IMR-90 (cell line): ENCODE results near the gene GABPA. TPM values are rescaled to one million over a fixed set of nuclear protein-coding genes. Genes with fewer than 3 reads are reported as not detected.

Experiments used
- ATAC-seq: fragments of 200-7000 bp; cut with Tn5 transposase; 2 replicates; pipeline ENCODE4 v1.9.1; 2020; ENCODE audit warnings: low read depth, mild to moderate bottlenecking, moderate library complexity
- BruUV-seq: library from RNA; stranded (reverse); fragments of 400-500 nt; replicated peaks from 2 replicates; lab custom pipeline; 2021; lab: Mats Ljungman, UMichigan
- CTCF ChIA-PET: fragments of 300-600 bp; formaldehyde crosslinking; extraction: SDS; loops from one replicate; lab custom pipeline; 2021; ENCODE audit warnings: antibody characterized with exemption; lab: Yijun Ruan, JAX
- POLR2A ChIA-PET: fragments of 300-600 bp; sonication (Branson Sonifier 250); formaldehyde crosslinking; loops from one replicate; lab custom pipeline; 2022; ENCODE audit warnings: antibody characterized with exemption; ENCODE audit not compliant: unreplicated experiment; lab: Charles Lee
- DNase-seq: peaks from one replicate; pipeline ENCODE4 v3.0.0; 2013
- H2AFZ ChIP-seq: replicated peaks from 2 replicates; pipeline ENCODE3; 2013; ENCODE audit warnings: low read length, mild to moderate bottlenecking; ENCODE audit not compliant: poor library complexity
- H2AK5ac ChIP-seq: 2 replicates; pipeline ENCODE4 v1.6.1; 2013; ENCODE audit warnings: low read depth, low read length, inconsistent platforms
- H2AK9ac ChIP-seq: replicated peaks from 2 replicates; pipeline ENCODE3; 2013; ENCODE audit warnings: mild to moderate bottlenecking, low read depth, low read length, moderate library complexity; ENCODE audit not compliant: poor library complexity
- H2BK120ac ChIP-seq: 2 replicates; pipeline ENCODE4 v1.6.1; 2013; ENCODE audit warnings: low read depth, low read length, inconsistent platforms
- H2BK15ac ChIP-seq: 3 replicates; pipeline ENCODE4 v1.6.1; 2013; ENCODE audit warnings: low read depth, low read length, inconsistent platforms
- H2BK20ac ChIP-seq: 2 replicates; pipeline ENCODE4 v1.6.1; 2013; ENCODE audit warnings: low read depth, mild to moderate bottlenecking, inconsistent platforms, low read length, moderate library complexity
- H2BK5ac ChIP-seq: 2 replicates; pipeline ENCODE4 v1.6.1; 2013; ENCODE audit warnings: mild to moderate bottlenecking, low read depth, low read length, inconsistent platforms; ENCODE audit not compliant: poor library complexity, severe bottlenecking
- H3K14ac ChIP-seq: replicated peaks from 2 replicates; pipeline ENCODE4 v1.6.1; 2013; ENCODE audit warnings: low read depth, low read length, inconsistent platforms
- H3K18ac ChIP-seq: 2 replicates; pipeline ENCODE4 v1.6.1; 2013; ENCODE audit warnings: low read depth, low read length, control low read depth
- H3K23ac ChIP-seq: 2 replicates; pipeline ENCODE4 v1.6.1; 2013; ENCODE audit warnings: low read depth, low read length, inconsistent platforms
- H3K27ac ChIP-seq: 2 replicates; pipeline ENCODE4 v1.5.1; 2013; ENCODE audit warnings: mild to moderate bottlenecking, control low read depth, low read length; ENCODE audit not compliant: insufficient read depth
- H3K27me3 ChIP-seq: 2 replicates; pipeline ENCODE4 v1.6.1; 2013; ENCODE audit warnings: low read length; ENCODE audit not compliant: control insufficient read depth, insufficient read depth
- H3K36me3 ChIP-seq: 2 replicates; pipeline ENCODE4 v1.6.1; 2013; ENCODE audit warnings: low read length, mixed read lengths; ENCODE audit not compliant: control insufficient read depth, insufficient read depth
- H3K4ac ChIP-seq: 2 replicates; pipeline ENCODE4 v1.6.1; 2013; ENCODE audit warnings: low read depth, low read length, inconsistent platforms
- H3K4me1 ChIP-seq: 2 replicates; pipeline ENCODE4 v1.6.1; 2013; ENCODE audit warnings: low read length, mixed read lengths; ENCODE audit not compliant: control insufficient read depth, insufficient read depth
- H3K4me2 ChIP-seq: 2 replicates; pipeline ENCODE4 v1.6.1; 2013; ENCODE audit warnings: low read depth, mild to moderate bottlenecking, control low read depth, low read length, moderate library complexity
- H3K4me3 ChIP-seq: 2 replicates; pipeline ENCODE4 v1.5.1; 2013; ENCODE audit warnings: low read depth, mild to moderate bottlenecking, control low read depth, low read length, moderate library complexity; ENCODE audit not compliant: insufficient read depth
- H3K56ac ChIP-seq: 2 replicates; pipeline ENCODE4 v1.6.1; 2013; ENCODE audit warnings: low read length, inconsistent platforms; ENCODE audit not compliant: insufficient read depth; ENCODE audit errors: extremely low read depth
- H3K79me1 ChIP-seq, 2 experiments: 2 replicates each; pipeline ENCODE4 v1.6.1; 2013; ENCODE audit warnings: low read length in 2 of 2, inconsistent platforms in 1 of 2, low read depth in 1 of 2
- H3K9ac ChIP-seq: 2 replicates; pipeline ENCODE4 v1.6.1; 2013; ENCODE audit warnings: low read depth, low read length, control low read depth
- H3K9me1 ChIP-seq: 2 replicates; pipeline ENCODE4 v1.6.1; 2013; ENCODE audit warnings: low read length, inconsistent platforms; ENCODE audit not compliant: insufficient read depth
- H3K9me3 ChIP-seq: 2 replicates; pipeline ENCODE4 v1.6.1; 2013; ENCODE audit warnings: low read length; ENCODE audit not compliant: control insufficient read depth, insufficient read depth
- H4K20me1 ChIP-seq: 2 replicates; pipeline ENCODE4 v1.6.1; 2013; ENCODE audit warnings: low read length, inconsistent platforms; ENCODE audit not compliant: insufficient read depth
- H4K5ac ChIP-seq: 2 replicates; pipeline ENCODE4 v1.6.1; 2013; ENCODE audit warnings: mild to moderate bottlenecking, low read depth, low read length, control low read depth
- H4K8ac ChIP-seq, 2 experiments: 2 replicates each; pipeline ENCODE4 v1.6.1; 2013; ENCODE audit warnings: low read depth in 2 of 2, low read length in 2 of 2, control low read depth in 1 of 2, inconsistent platforms in 1 of 2
- H4K91ac ChIP-seq: 2 replicates; pipeline ENCODE4 v1.6.1; 2013; ENCODE audit warnings: low read depth, low read length, inconsistent platforms; ENCODE audit not compliant: insufficient read depth
- MAZ ChIP-seq: IDR thresholded peaks from 2 replicates; pipeline ENCODE4 v1.6.1; 2012; ENCODE audit warnings: low read depth, mild to moderate bottlenecking, low read length, improper control_type of control experiment, moderate library complexity, borderline replicate concordance
- WGBS, 2 experiments: methylation state at CpG; one replicate each; pipeline versions ENCODE4 v1.1.5 to v1.1.7; 2013; ENCODE audit warnings: missing lambda C conversion rate in 2 of 2; ENCODE audit not compliant: insufficient read length in 1 of 2; ENCODE audit errors: extremely low coverage in 2 of 2; 5-methylcytosine and 5-hydroxymethylcytosine counted together
- dilution Hi-C: fragments of 300-500 bp; cut with HindIII; formaldehyde crosslinking; loops from one replicate; pipeline ENCODE4 v1.14.3; 2018; ENCODE audit warnings: low sequenced_read_pairs; ENCODE audit not compliant: unreplicated experiment
- in situ Hi-C: fragments of 300-500 bp; cut with MboI; formaldehyde crosslinking; loops from 3 replicates; pipeline ENCODE4 v1.14.3; 2019; ENCODE audit warnings: low sequenced_read_pairs, inconsistent platforms, mixed read lengths
- intact Hi-C: fragments of 100-400 bp; cut with micrococcal nuclease; formaldehyde crosslinking; loops from 2 replicates; pipeline ENCODE4 v1.10.0; 2022
- polyA plus RNA-seq, 3 experiments: library from polyadenylated mRNA; depleted of rRNA; stranded (reverse); fragments of >200 nt; gene quantifications; 2 replicates each; pipeline ENCODE4 v1.2.3, GENCODE V29; 2012; ENCODE audit warnings: low replicate concordance in 1 of 3
- total RNA-seq: library from RNA; depleted of rRNA; stranded (reverse); fragments of >200 nt; gene quantifications from 2 replicates; pipeline ENCODE4 v1.2.3, GENCODE V29; 2012

GABPA gene
- total and polyA plus RNA-seq, 2 of the 4 experiments (the other 2 are of a cell fraction): 9.0 to 17.0 TPM

DNA sequence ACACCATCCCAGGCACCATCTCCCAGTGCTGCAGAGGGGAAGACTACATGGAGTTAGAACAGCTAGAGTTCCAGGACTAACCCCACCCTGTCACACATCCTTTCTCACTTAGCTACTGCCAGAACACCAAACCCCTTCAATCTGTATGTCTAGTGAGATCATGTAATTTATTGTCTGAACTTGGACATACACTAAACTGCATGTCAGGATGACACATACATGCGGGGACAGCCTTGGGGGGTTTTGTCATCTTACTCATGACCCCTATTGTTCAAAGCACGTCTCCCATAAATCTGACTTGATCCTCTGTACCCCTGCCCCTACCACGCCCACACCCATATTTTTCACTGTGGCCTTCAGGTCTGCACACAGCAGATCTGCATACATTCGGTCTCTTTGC is 71.3 kb downstream of the GABPA start:
- Histone ChIP-seq H3K18ac (no peak overlapping the region), H3K36me3 (no peaks in the 10 kb centered on the region), H3K9ac (no peak overlapping the region), H3K27me3 (no peaks in the 10 kb centered on the region), H2BK120ac (no peak overlapping the region), H3K27ac (no peak overlapping the region), H4K5ac (no peak overlapping the region), H3K79me1 (no peaks in the 10 kb centered on the region), H2BK5ac (no peak overlapping the region), H3K9me3 (no peaks in the 10 kb centered on the region), H4K91ac (no peak overlapping the region), H3K23ac (no peak overlapping the region), H3K14ac (no peak overlapping the region), H3K4me2 (no peak overlapping the region), H2AFZ (no peak overlapping the region), H3K56ac (no peak overlapping the region), H3K9me1 (no peaks in the 10 kb centered on the region), H2BK20ac (no peak overlapping the region), H4K8ac (no peak overlapping the region), H3K4ac (no peak overlapping the region), H3K4me3 (no peak overlapping the region), H2AK9ac (no peak overlapping the region), H2AK5ac (no peak overlapping the region), H2BK15ac (no peak overlapping the region), H4K20me1 (no peaks in the 10 kb centered on the region), H3K4me1 (no peaks in the 10 kb centered on the region)
- intact Hi-C loops (no loop called here), in situ Hi-C loops (no loop called here), dilution Hi-C loops (no loop called here)
- ATAC-seq: no peak
- ChIA-PET POLR2A (no interaction called here), CTCF (no interaction called here)
- no peak for TF ChIP-seq MAZ
- BruUV-seq: no TSS peak
- WGBS, 2 experiments: no CpG with 5 or more reads among the region's 4 CpGs
- DNase-seq: no peak
